Keratinocyte (primary cell): ENCODE results near the gene GNG8.

ENCODE experiments used
- CTCF ChIP-seq, 3 experiments: IDR thresholded peaks in 1 of 3; conservative IDR thresholded peaks in 1 of 3; optimal IDR thresholded peaks in 1 of 3; 2 replicates in 2 of 3; 3 replicates in 1 of 3; pipeline versions ENCODE3 to v1.5.1; 2011; ENCODE audit warnings: low read length in 3 of 3, mild to moderate bottlenecking in 3 of 3, moderate library complexity in 2 of 3, control low read depth in 1 of 3, inconsistent platforms in 1 of 3; ENCODE audit not compliant: insufficient read depth in 2 of 3; ENCODE audit errors: extremely low read depth in 1 of 3
- EZH2 ChIP-seq: IDR thresholded peaks from one replicate; pipeline ENCODE4 v1.6.1; 2012; ENCODE audit warnings: inconsistent platforms, mild to moderate bottlenecking, low read length, moderate library complexity

- TF ChIP-seq CTCF (optimal IDR thresholded peaks at IDR 0.05 in 1 of 3, IDR thresholded peaks at IDR 0.05 in 1 of 3, conservative IDR thresholded peaks at IDR 0.05 in 1 of 3; ENCODE audit: extremely low read depth in 1 of 3, insufficient read depth in 2 of 3, low read length in 3 of 3) = no peak
- no peak for TF ChIP-seq EZH2
These were observed 1.9 kb downstream of the GNG8 start for GRCh38 chr19:46634045-46634655.
